Omental fat pad (tissue), 4 donors: Measurements from ENCODE around the gene DNAJC16. TPM values are rescaled to one million over a fixed set of nuclear protein-coding genes. Genes with fewer than 3 reads are reported as not detected.
"Not testable (repeated sequence)": the region's sequence is repeated elsewhere in the genome, so short reads cannot be mapped to it uniquely, and the experiment has no call there.

Experiments used
- ATAC-seq: fragments of 150-250 bp; one replicate; pipeline ENCODE4 v1.9.1; 2016; ENCODE audit warnings: mild to moderate bottlenecking, moderate library complexity; ENCODE audit not compliant: low FRiP score
- DNase-seq: peaks from one replicate; pipeline ENCODE4 v3.0.0-alpha.2; 2019; ENCODE audit warnings: low spot score
- total RNA-seq, 4 donors: library from RNA; depleted of rRNA; stranded (reverse); fragments of >200 nt; gene quantifications; one replicate each; pipeline ENCODE4 v1.1.0, GENCODE V29; 2016
- TF ChIP-seq, protein P1 (sequence below), 3 donors: fragments of 450-650 bp; IDR thresholded peaks; one replicate each; pipeline ENCODE4 v1.5.1; 2016 to 2017; ENCODE audit warnings: antibody characterized with exemption in 3 of 3, mild to moderate bottlenecking in 3 of 3, moderate library complexity in 2 of 3

The DNAJC16 gene
- total RNA-seq, 4 donors from 2014 or later, result 13.2 to 19.7 (median 15.1) TPM

DNA sequence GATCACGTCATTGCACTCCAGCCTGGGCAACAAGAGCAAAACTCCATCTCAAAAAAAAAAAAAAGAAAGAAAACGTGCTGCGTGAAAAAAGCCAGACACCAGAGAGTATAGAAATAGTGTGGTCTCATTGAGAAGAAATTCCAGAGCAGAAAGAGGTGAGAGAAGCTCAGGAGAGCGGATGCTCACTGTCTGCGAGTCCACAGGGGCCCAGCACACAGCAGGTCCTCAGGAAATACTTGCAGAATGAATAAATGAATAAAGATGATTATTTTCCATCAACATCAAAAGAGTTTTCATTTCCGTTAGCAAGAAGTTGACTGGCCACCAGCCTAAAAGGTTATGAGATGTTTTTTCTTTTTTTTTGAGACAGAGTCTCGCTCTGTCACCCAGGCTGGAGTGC, 17.1 kb upstream of the DNAJC16 start:
- DNase-seq (no peak), ATAC-seq (no peak)
- TF ChIP-seq, protein P1, sequence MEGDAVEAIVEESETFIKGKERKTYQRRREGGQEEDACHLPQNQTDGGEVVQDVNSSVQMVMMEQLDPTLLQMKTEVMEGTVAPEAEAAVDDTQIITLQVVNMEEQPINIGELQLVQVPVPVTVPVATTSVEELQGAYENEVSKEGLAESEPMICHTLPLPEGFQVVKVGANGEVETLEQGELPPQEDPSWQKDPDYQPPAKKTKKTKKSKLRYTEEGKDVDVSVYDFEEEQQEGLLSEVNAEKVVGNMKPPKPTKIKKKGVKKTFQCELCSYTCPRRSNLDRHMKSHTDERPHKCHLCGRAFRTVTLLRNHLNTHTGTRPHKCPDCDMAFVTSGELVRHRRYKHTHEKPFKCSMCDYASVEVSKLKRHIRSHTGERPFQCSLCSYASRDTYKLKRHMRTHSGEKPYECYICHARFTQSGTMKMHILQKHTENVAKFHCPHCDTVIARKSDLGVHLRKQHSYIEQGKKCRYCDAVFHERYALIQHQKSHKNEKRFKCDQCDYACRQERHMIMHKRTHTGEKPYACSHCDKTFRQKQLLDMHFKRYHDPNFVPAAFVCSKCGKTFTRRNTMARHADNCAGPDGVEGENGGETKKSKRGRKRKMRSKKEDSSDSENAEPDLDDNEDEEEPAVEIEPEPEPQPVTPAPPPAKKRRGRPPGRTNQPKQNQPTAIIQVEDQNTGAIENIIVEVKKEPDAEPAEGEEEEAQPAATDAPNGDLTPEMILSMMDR (IDR thresholded peaks at IDR 0.05), result no peak

DNA sequence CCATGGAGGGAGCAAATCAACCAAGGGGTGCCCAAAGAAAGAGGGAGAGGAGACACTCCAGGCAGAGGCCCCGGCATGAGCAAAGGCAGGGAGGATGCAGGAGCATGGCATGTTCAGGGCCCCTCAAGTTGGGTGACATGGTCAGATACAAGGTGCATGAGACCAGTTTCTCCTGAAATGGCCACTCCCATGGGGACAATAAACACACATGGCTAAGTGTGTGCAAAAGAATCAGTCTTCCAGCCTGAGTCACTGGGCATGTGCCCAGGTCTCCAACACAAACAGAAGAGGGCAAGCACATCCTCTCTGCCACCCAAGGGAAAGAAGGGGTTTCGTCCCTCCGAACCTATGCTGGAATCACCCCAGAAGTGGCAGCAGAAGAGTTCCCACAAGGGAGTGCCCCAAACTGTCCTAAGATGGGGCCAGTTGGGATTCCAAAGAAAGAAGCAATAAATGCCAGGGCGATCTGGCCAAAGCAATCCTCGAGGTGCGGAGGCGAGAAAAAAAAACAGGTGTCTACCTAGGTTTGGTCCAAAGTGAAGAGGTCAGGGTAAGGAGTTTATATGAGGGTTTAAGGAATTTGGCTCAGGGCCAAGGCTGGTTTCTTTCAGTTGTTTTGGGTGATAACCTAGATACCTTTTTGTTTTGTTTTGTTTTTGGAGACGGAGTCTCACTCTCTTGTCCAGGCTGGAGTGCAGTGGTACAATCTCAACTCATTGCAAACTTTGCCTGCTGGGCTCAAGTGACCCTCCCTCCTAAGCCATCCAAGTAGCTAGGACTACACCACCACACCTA, 15.8 kb upstream of the DNAJC16 start:
- no peak for DNase-seq
- no peak for ATAC-seq
- TF ChIP-seq, protein P1 (IDR thresholded peaks at IDR 0.05), result no peak

DNA sequence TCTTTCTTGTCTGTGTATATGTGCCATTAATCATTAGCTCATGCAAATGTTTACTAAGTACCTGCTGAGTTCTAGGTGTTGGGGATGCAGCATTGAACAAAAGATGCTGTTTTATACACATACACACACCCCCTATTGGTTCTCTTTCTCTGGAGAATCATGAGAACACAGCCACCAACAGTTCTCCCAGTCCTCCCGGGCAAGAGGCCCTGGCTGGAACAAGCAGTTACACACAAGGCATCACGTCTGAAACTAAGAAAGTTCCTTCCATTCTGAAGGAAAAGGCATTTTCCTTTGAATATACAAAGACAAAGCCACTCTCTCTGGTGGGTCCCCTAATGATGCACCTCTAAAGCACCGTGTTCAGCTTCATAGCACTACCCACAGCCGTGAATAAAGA, 13.5 kb upstream of the DNAJC16 start:
- DNase-seq (no peak), ATAC-seq (no peak)
- TF ChIP-seq, protein P1 (IDR thresholded peaks at IDR 0.05), result no peak

DNA sequence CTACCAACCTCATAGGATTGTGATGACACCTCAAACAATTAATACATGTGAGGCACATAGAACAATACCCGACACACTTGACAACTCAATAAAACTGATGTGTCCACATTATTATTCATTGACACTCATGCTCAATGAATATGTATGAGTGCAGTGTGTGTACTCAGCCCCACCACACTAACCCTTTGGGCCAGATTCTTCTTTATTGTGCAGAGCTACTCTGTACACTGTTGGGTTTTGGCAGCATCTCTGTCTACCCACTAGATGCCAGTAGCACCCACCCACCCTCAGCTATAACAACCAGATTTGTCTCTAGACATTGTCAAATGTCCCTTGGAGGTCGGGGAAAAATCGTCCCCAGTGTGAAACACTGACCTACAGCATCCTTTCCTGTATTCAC, 12.7 kb upstream of the DNAJC16 start:
- TF ChIP-seq, protein P1 (IDR thresholded peaks at IDR 0.05), result no peak
- DNase-seq (no peak), ATAC-seq (no peak)

DNA sequence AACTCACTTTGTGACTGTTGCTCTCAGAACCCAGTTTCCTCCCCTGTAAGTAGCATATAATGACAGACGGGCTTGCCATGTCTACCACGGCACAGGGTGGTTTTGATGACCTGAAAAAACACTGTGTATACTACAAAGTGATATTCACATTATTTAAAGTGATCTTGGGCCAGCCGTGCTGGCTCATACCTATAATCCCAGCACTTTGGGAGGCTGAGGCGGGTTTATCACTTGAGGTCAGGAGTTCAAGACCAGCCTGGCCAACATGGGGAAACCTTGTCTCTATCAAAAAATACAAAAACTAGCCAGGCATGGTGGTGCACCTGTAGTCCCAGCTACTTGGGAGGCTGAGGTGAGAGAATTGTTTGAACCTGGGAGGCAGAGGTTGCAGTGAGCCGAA, 12.1 kb upstream of the DNAJC16 start:
- not testable (repeated sequence) for ATAC-seq, DNase-seq

DNA sequence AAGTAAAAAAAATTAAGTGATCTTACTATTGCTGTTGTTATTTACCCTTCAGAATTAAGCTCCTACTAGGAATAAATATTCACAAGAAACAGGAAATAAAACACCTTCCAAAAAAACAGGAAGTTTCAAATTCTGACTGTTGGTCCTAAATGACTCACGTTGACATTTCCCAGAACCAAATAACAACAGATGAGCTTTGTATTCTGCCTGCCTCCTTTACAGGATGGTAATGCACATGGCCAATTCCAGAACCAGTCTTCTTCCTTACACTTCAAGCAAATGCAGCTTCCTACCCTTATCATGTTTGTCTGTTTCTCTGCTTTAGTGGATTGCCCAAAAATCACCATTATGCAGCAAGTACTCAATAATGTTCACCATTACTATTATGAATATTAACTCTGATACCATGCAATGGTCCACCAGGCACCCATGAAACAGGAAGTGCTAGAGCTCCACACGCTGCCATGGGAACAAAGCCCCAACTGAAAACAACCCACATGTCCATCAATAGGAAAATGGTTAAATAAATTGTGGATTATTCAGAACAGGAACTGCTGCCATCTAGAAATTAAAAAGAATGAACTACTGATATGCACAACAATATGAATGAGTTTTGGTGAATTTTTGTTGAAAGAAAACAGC, 11.5 kb upstream of the DNAJC16 start:
- no peak for DNase-seq
- TF ChIP-seq, protein P1 (IDR thresholded peaks at IDR 0.05), result no peak
- no peak for ATAC-seq

DNA sequence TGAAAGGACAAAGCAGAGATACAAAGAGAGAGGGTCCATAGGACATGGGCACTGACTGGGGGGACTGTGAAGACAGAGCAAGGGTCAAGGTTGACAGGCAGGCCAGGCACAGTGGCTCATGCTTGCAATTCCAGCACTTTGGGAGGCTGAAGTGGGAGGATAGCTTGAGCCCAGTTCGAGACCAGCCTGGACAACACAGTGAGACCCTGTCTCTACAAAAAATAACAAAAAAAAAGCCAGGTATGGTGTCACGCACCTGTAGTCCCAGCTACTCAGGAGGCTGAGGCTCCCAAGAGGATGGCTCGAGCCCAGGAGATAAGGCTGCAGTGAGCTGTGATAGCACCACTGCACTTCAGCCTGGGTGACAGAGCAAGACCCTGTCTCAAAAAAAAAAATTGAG, 7.0 kb upstream of the DNAJC16 start:
- ATAC-seq (no peak), DNase-seq (no peak)
- TF ChIP-seq, protein P1 (IDR thresholded peaks at IDR 0.05), result no peak

DNA sequence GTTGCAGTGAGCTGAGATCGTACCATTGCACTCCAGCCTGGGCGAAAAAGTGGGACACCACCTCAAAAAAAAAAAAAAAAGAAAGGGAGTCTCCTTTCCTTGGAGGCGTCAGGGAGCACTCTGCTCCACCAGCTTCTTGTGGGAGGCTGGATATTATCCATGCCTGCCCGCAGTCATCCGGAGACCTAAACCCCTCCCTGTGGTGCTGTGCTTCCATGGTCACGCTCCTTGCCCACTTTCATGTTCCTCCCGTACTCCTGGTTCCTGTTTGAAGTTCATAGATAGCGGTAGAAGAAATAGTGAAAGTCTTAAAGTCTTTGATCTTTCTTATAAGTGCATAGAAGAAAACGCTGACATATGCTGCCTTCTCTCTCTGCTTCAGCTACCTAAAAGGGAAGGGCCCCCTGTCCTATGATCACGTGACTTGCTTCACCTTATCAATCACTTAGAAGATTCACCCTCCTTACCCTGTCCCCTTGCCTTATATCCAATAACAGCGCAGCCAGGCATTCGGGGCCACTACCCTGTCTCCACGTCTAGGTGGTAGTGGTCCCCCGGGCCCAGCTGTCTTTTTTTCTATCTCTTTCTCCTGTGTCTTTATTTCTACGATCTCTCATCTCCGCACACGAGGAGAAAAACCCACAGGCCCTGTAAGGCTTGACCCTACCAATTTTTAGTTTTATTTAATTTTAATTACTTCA, 5.3 kb upstream of the DNAJC16 start:
- ATAC-seq, DNase-seq: not testable (repeated sequence)
